GM23338 (cell line): Measurements from ENCODE around the gene SNTB2. TPM values are rescaled to one million over a fixed set of nuclear protein-coding genes. Genes with fewer than 3 reads are reported as not detected.

ENCODE experiments used
- ATAC-seq: fragments of 200-7000 bp; cut with Tn5 transposase; 3 replicates; pipeline ENCODE4 v1.9.1; 2020
- DNase-seq: peaks from one replicate; pipeline ENCODE4 v3.0.0-alpha.2; 2015; ENCODE audit warnings: low spot score
- H2AFZ ChIP-seq: fragments of 200-600 bp; sonication (generic); 2 replicates; pipeline ENCODE4 v1.8.0; 2016; ENCODE audit warnings: antibody characterized with exemption, mild to moderate bottlenecking, moderate library complexity
- H3F3A ChIP-seq: fragments of 200-600 bp; sonication (generic); replicated peaks from 2 replicates; pipeline ENCODE4 v1.8.0; 2017; ENCODE audit warnings: antibody characterized with exemption, mixed run types, low read depth
- H3K27ac ChIP-seq: fragments of 200-600 bp; sonication (generic); 2 replicates; pipeline ENCODE4 v1.6.1; 2016; ENCODE audit warnings: low read depth
- H3K27me3 ChIP-seq: fragments of 200-600 bp; sonication (generic); 2 replicates; pipeline ENCODE4 v1.8.0; 2016; ENCODE audit warnings: mild to moderate bottlenecking, mixed run types, moderate library complexity; ENCODE audit not compliant: insufficient read depth
- H3K36me3 ChIP-seq: fragments of 200-600 bp; sonication (generic); 2 replicates; pipeline ENCODE4 v1.8.0; 2016; ENCODE audit warnings: mild to moderate bottlenecking; ENCODE audit not compliant: insufficient read depth
- H3K4me1 ChIP-seq: fragments of 200-600 bp; sonication (generic); 2 replicates; pipeline ENCODE4 v1.8.0; 2016; ENCODE audit warnings: mild to moderate bottlenecking, moderate library complexity; ENCODE audit not compliant: insufficient read depth
- H3K4me2 ChIP-seq: fragments of 200-600 bp; sonication (generic); 2 replicates; pipeline ENCODE4 v1.7.1; 2017; ENCODE audit warnings: mixed run types
- H3K4me3 ChIP-seq: fragments of 200-600 bp; sonication (generic); 2 replicates; pipeline ENCODE4 v1.6.1; 2016; ENCODE audit warnings: mixed run types
- H3K79me2 ChIP-seq: fragments of 200-600 bp; sonication (generic); replicated peaks from 2 replicates; pipeline ENCODE4 v1.8.0; 2017; ENCODE audit warnings: mild to moderate bottlenecking; ENCODE audit not compliant: insufficient read depth
- H3K9me2 ChIP-seq: fragments of 200-600 bp; sonication (generic); 2 replicates; pipeline ENCODE4 v1.8.0; 2017; ENCODE audit not compliant: insufficient read depth
- H4K20me1 ChIP-seq: fragments of 200-600 bp; sonication (generic); replicated peaks from 2 replicates; pipeline ENCODE4 v1.8.0; 2017; ENCODE audit warnings: mild to moderate bottlenecking; ENCODE audit not compliant: insufficient read depth
- H3K27ac Mint-ChIP-seq: 2 replicates; pipeline ENCODE4 v1.8.0; 2020; ENCODE audit warnings: inconsistent platforms, mild to moderate bottlenecking, moderate library complexity, mixed read lengths
- H3K27me3 Mint-ChIP-seq: 3 replicates; pipeline ENCODE4 v1.8.0; 2022; ENCODE audit warnings: low read depth, mild to moderate bottlenecking, moderate library complexity, mixed read lengths, inconsistent platforms; ENCODE audit not compliant: insufficient read depth, poor library complexity
- H3K36me3 Mint-ChIP-seq: 3 replicates; pipeline ENCODE4 v1.8.0; 2021; ENCODE audit warnings: low read depth, mild to moderate bottlenecking, inconsistent platforms, moderate library complexity, mixed read lengths
- H3K4me1 Mint-ChIP-seq: 3 replicates; pipeline ENCODE4 v1.8.0; 2020; ENCODE audit warnings: mild to moderate bottlenecking, inconsistent platforms, mixed read lengths
- H3K4me3 Mint-ChIP-seq: 3 replicates; pipeline ENCODE4 v1.8.0; 2021; ENCODE audit warnings: moderate library complexity, mild to moderate bottlenecking, inconsistent platforms, mixed read lengths
- H3K9me3 Mint-ChIP-seq: 3 replicates; pipeline ENCODE4 v1.8.0; 2020; ENCODE audit warnings: moderate library complexity, mild to moderate bottlenecking, inconsistent platforms, mixed read lengths
- CREB1 ChIP-seq: fragments of 250-450 bp; sonication (Bioruptor Pico); IDR thresholded peaks from 2 replicates; pipeline ENCODE4 v1.5.0; 2020; ENCODE audit warnings: low read depth, mild to moderate bottlenecking, moderate library complexity
- EZH2 ChIP-seq: fragments of 200-600 bp; sonication (generic); IDR thresholded peaks from one replicate; pipeline ENCODE4 v1.8.0; 2017; ENCODE audit warnings: antibody characterized with exemption, mild to moderate bottlenecking, low read depth; ENCODE audit not compliant: unreplicated experiment
- EZH2phosphoT487 ChIP-seq: fragments of 200-600 bp; sonication (generic); IDR thresholded peaks from one replicate; pipeline ENCODE4 v1.8.1; 2018; ENCODE audit warnings: antibody characterized with exemption; ENCODE audit not compliant: unreplicated experiment
- JUNB ChIP-seq: IDR thresholded peaks from one replicate; pipeline ENCODE4 v1.6.1; 2016; ENCODE audit warnings: antibody characterized with exemption; ENCODE audit not compliant: unreplicated experiment
- NANOG ChIP-seq: IDR thresholded peaks from 2 replicates; pipeline ENCODE4 v1.6.1; 2016; ENCODE audit warnings: antibody characterized with exemption, borderline replicate concordance
- POLR2AphosphoS5 ChIP-seq: IDR thresholded peaks from 2 replicates; pipeline ENCODE4 v1.6.1; 2016; ENCODE audit warnings: antibody characterized with exemption, low read depth
- STAT1 ChIP-seq: IDR thresholded peaks from one replicate; pipeline ENCODE4 v1.6.1; 2016; ENCODE audit warnings: antibody characterized with exemption; ENCODE audit not compliant: unreplicated experiment
- ZNF114 ChIP-seq: fragments of 250-450 bp; sonication (Bioruptor Pico); IDR thresholded peaks from 2 replicates; pipeline ENCODE4 v1.5.0; 2020; ENCODE audit warnings: mild to moderate bottlenecking, moderate library complexity
- ZNF331 ChIP-seq: fragments of 250-450 bp; sonication (Bioruptor Pico); IDR thresholded peaks from 2 replicates; pipeline ENCODE4 v1.5.0; 2020; ENCODE audit warnings: low read depth, mild to moderate bottlenecking, moderate library complexity
- polyA plus RNA-seq: library from polyadenylated mRNA; unstranded; fragments of >200 nt; fragmentation: Nextera tagmentation; extraction: Ambion mirVana; gene quantifications from 2 replicates; pipeline ENCODE4 v1.2.1, GENCODE V29; 2016
- total RNA-seq: library from RNA; depleted of rRNA; stranded (reverse); fragments of >200 nt; shearing (Covaris generic); gene quantifications from 2 replicates; pipeline ENCODE4 v1.2.3, GENCODE V29; 2014
- TF ChIP-seq, protein P1 (sequence below): IDR thresholded peaks from one replicate; pipeline ENCODE4 v1.6.1; 2018; ENCODE audit warnings: antibody characterized with exemption; ENCODE audit not compliant: unreplicated experiment
- TF ChIP-seq, protein P2 (sequence below), 2 experiments: fragments of 200-600 bp in 1 of 2; sonication (generic) in 1 of 2; conservative IDR thresholded peaks; 2 replicates each; pipeline versions ENCODE4 v1.5.1 to v1.6.1; 2016 to 2017; ENCODE audit warnings: antibody characterized with exemption in 2 of 2, low read depth in 2 of 2, mild to moderate bottlenecking in 2 of 2, moderate library complexity in 1 of 2
- TF ChIP-seq, protein P3 (sequence below): fragments of 250-450 bp; sonication (Bioruptor Pico); IDR thresholded peaks from 2 replicates; pipeline ENCODE4 v1.5.0; 2020; ENCODE audit warnings: mild to moderate bottlenecking, moderate library complexity

SNTB2 gene
- total and polyA plus RNA-seq, 2 experiments from 2014 or later: 4.8 to 42.7 TPM

DNA sequence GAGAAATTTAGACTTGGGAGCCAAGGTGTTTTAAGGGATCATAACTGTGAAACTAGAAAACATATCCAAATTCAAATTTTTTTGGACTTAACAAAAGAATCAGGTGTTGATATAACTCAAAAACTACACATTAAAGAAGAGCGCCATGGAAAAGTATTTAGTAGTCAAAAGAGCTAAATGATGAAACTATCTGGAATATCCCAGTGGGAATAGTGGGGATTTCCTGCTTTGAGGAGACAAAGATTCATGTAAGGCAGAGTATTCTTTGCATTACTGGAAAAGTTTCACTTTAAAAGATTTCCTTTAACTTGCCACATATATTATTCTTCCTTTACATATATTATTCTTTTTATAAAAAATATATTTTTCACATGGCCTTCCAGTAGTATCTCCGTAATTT is 83.9 kb downstream of the SNTB2 start (continued):
- TF ChIP-seq, protein P1, sequence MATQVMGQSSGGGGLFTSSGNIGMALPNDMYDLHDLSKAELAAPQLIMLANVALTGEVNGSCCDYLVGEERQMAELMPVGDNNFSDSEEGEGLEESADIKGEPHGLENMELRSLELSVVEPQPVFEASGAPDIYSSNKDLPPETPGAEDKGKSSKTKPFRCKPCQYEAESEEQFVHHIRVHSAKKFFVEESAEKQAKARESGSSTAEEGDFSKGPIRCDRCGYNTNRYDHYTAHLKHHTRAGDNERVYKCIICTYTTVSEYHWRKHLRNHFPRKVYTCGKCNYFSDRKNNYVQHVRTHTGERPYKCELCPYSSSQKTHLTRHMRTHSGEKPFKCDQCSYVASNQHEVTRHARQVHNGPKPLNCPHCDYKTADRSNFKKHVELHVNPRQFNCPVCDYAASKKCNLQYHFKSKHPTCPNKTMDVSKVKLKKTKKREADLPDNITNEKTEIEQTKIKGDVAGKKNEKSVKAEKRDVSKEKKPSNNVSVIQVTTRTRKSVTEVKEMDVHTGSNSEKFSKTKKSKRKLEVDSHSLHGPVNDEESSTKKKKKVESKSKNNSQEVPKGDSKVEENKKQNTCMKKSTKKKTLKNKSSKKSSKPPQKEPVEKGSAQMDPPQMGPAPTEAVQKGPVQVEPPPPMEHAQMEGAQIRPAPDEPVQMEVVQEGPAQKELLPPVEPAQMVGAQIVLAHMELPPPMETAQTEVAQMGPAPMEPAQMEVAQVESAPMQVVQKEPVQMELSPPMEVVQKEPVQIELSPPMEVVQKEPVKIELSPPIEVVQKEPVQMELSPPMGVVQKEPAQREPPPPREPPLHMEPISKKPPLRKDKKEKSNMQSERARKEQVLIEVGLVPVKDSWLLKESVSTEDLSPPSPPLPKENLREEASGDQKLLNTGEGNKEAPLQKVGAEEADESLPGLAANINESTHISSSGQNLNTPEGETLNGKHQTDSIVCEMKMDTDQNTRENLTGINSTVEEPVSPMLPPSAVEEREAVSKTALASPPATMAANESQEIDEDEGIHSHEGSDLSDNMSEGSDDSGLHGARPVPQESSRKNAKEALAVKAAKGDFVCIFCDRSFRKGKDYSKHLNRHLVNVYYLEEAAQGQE: no peak

DNA sequence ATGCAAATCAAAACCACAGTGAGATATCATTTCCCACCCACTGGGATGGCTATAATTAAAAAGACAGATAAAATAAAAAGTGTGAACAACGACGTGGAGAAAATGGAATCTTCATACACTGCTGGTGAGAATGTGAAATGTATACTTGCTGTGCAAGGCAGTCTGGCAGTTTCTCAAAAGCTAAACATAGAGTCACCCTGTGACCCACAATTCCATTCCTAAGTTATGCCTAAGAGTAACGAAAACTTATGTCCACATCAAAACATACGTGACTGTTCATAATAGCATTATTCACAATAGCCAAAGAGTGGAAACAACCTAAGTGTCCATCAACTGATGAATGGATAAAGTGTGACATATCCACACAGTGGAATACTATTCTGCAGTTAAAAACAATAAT is 86.0 kb downstream of the SNTB2 start:
- Histone ChIP-seq H3K4me2 (no peak overlapping the region), H4K20me1 (no peaks in the 10 kb centered on the region), H3K36me3 (no peaks in the 10 kb centered on the region), H3K79me2 (no peaks in the 10 kb centered on the region; the same call in 1 of the 2 replicates), H3K4me1 (no peaks in the 10 kb centered on the region), H3K27ac (no peak overlapping the region), H3K4me3 (no peak overlapping the region), H2AFZ (no peak overlapping the region), H3F3A (no peaks in the 10 kb centered on the region; the same call in 1 of the 2 replicates), H3K27me3 (no peaks in the 10 kb centered on the region), H3K9me2 (no peaks in the 10 kb centered on the region)
- Mint-ChIP-seq H3K36me3 (peaks cover 5% of the 10 kb centered on the region; the same call in 1 of the 3 replicates), H3K9me3 (no peaks in the 10 kb centered on the region), H3K4me1 (no peaks in the 10 kb centered on the region), H3K4me3 (no peak overlapping the region), H3K27me3 (no peaks in the 10 kb centered on the region), H3K27ac (no peak overlapping the region)
- ATAC-seq (no peak), DNase-seq (no peak)
- TF ChIP-seq EZH2 (no peak), CREB1 (CRISPR knock-in tag) (no peak), ZNF114 (CRISPR knock-in tag) (no peak), JUNB (no peak), STAT1 (no peak), ZNF331 (CRISPR knock-in tag) (no peak), POLR2AphosphoS5 (no peak), NANOG (no peak), EZH2phosphoT487 (no peak)
- TF ChIP-seq, protein P2, sequence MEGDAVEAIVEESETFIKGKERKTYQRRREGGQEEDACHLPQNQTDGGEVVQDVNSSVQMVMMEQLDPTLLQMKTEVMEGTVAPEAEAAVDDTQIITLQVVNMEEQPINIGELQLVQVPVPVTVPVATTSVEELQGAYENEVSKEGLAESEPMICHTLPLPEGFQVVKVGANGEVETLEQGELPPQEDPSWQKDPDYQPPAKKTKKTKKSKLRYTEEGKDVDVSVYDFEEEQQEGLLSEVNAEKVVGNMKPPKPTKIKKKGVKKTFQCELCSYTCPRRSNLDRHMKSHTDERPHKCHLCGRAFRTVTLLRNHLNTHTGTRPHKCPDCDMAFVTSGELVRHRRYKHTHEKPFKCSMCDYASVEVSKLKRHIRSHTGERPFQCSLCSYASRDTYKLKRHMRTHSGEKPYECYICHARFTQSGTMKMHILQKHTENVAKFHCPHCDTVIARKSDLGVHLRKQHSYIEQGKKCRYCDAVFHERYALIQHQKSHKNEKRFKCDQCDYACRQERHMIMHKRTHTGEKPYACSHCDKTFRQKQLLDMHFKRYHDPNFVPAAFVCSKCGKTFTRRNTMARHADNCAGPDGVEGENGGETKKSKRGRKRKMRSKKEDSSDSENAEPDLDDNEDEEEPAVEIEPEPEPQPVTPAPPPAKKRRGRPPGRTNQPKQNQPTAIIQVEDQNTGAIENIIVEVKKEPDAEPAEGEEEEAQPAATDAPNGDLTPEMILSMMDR (conservative IDR thresholded peaks at IDR 0.05; ENCODE audit: low read depth in 2 of 2): no peak
- TF ChIP-seq, protein P3, sequence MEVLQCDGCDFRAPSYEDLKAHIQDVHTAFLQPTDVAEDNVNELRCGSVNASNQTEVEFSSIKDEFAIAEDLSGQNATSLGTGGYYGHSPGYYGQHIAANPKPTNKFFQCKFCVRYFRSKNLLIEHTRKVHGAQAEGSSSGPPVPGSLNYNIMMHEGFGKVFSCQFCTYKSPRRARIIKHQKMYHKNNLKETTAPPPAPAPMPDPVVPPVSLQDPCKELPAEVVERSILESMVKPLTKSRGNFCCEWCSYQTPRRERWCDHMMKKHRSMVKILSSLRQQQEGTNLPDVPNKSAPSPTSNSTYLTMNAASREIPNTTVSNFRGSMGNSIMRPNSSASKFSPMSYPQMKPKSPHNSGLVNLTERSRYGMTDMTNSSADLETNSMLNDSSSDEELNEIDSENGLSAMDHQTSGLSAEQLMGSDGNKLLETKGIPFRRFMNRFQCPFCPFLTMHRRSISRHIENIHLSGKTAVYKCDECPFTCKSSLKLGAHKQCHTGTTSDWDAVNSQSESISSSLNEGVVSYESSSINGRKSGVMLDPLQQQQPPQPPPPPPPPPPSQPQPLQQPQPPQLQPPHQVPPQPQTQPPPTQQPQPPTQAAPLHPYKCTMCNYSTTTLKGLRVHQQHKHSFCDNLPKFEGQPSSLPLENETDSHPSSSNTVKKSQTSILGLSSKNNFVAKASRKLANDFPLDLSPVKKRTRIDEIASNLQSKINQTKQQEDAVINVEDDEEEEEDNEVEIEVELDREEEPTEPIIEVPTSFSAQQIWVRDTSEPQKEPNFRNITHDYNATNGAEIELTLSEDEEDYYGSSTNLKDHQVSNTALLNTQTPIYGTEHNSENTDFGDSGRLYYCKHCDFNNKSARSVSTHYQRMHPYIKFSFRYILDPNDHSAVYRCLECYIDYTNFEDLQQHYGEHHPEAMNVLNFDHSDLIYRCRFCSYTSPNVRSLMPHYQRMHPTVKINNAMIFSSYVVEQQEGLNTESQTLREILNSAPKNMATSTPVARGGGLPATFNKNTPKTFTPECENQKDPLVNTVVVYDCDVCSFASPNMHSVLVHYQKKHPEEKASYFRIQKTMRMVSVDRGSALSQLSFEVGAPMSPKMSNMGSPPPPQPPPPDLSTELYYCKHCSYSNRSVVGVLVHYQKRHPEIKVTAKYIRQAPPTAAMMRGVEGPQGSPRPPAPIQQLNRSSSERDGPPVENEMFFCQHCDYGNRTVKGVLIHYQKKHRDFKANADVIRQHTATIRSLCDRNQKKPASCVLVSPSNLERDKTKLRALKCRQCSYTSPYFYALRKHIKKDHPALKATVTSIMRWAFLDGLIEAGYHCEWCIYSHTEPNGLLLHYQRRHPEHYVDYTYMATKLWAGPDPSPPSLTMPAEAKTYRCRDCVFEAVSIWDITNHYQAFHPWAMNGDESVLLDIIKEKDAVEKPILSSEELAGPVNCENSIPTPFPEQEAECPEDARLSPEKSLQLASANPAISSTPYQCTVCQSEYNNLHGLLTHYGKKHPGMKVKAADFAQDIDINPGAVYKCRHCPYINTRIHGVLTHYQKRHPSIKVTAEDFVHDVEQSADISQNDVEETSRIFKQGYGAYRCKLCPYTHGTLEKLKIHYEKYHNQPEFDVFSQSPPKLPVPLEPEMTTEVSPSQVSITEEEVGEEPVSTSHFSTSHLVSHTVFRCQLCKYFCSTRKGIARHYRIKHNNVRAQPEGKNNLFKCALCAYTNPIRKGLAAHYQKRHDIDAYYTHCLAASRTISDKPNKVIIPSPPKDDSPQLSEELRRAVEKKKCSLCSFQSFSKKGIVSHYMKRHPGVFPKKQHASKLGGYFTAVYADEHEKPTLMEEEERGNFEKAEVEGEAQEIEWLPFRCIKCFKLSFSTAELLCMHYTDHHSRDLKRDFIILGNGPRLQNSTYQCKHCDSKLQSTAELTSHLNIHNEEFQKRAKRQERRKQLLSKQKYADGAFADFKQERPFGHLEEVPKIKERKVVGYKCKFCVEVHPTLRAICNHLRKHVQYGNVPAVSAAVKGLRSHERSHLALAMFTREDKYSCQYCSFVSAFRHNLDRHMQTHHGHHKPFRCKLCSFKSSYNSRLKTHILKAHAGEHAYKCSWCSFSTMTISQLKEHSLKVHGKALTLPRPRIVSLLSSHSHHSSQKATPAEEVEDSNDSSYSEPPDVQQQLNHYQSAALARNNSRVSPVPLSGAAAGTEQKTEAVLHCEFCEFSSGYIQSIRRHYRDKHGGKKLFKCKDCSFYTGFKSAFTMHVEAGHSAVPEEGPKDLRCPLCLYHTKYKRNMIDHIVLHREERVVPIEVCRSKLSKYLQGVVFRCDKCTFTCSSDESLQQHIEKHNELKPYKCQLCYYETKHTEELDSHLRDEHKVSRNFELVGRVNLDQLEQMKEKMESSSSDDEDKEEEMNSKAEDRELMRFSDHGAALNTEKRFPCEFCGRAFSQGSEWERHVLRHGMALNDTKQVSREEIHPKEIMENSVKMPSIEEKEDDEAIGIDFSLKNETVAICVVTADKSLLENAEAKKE (CRISPR knock-in tag): no peak
